Upper lobe of left lung (tissue), 6 donors: ENCODE data around the gene UTP25. TPM values are rescaled to one million over a fixed set of nuclear protein-coding genes. Genes with fewer than 3 reads are reported as not detected.
A peak's percentile ranks its signal among the peaks of the same experiment; 100 is the strongest.

Experiments
- ATAC-seq, 2 donors: fragments of 200-7000 bp; cut with Tn5 transposase; one replicate each; pipeline ENCODE4 v1.9.1; 2022; ENCODE audit warnings: mild to moderate bottlenecking in 2 of 2, moderate library complexity in 2 of 2; ENCODE audit not compliant: low FRiP score in 2 of 2
- DNase-seq, 2 donors: peaks; one replicate each; pipeline ENCODE4 v3.0.0-alpha.2; 2019 to 2020
- H3K27ac ChIP-seq, 4 donors: fragments of 200-600 bp; sonication (generic); one replicate each; pipeline ENCODE4 v1.5.1; 2016 to 2019
- H3K27me3 ChIP-seq, 4 donors: fragments of 200-600 bp; sonication (generic); one replicate each; pipeline ENCODE4 v1.5.1; 2017 to 2019
- H3K36me3 ChIP-seq, 4 donors: fragments of 200-600 bp; sonication (generic); one replicate each; pipeline ENCODE4 v1.5.1; 2016 to 2019
- H3K4me1 ChIP-seq, 4 donors: fragments of 200-600 bp; sonication (generic); one replicate each; pipeline ENCODE4 v1.5.1; 2018 to 2019
- H3K4me3 ChIP-seq, 4 donors: fragments of 200-600 bp; sonication (generic); one replicate each; pipeline ENCODE4 v1.5.1; 2017 to 2019; ENCODE audit warnings: mild to moderate bottlenecking in 2 of 4, moderate library complexity in 1 of 4
- H3K9me3 ChIP-seq, 4 donors: fragments of 200-600 bp; sonication (generic); one replicate each; pipeline ENCODE4 v1.5.1; 2018 to 2019
- EP300 ChIP-seq, 4 donors: sonication (generic); formaldehyde crosslinking; IDR thresholded peaks; one replicate each; pipeline ENCODE4 v1.5.1; 2017; ENCODE audit warnings: antibody characterized with exemption in 4 of 4, control low read depth in 2 of 4
- POLR2A ChIP-seq, 4 donors: fragments of 450-650 bp; IDR thresholded peaks; one replicate each; pipeline ENCODE4 v1.5.1; 2016 to 2017; ENCODE audit warnings: antibody characterized with exemption in 4 of 4, mild to moderate bottlenecking in 2 of 4
- POLR2AphosphoS5 ChIP-seq, 2 donors: sonication (generic); formaldehyde crosslinking; IDR thresholded peaks; one replicate each; pipeline ENCODE4 v1.5.1; 2017; ENCODE audit warnings: antibody characterized with exemption in 2 of 2
- WGBS, 2 donors: methylation state at CpG; one replicate each; pipeline ENCODE4 v1.1.5; 2017 to 2018; 5-methylcytosine and 5-hydroxymethylcytosine counted together
- total RNA-seq, 6 donors: library from RNA; depleted of rRNA in 4 of 6; stranded (reverse); fragments of >200 nt in 4 of 6; gene quantifications; one replicate each; pipeline versions ENCODE4 v1.1.0 to v1.2.1, GENCODE V29; 2016 to 2021
- TF ChIP-seq, protein P1 (sequence below), 6 experiments: fragments of 450-650 bp in 4 of 6; fragments of 200-600 bp in 2 of 6; sonication (generic) in 2 of 6; IDR thresholded peaks; one replicate each; pipeline ENCODE4 v1.5.1; 2016 to 2019; ENCODE audit warnings: antibody characterized with exemption in 6 of 6
- donor health status: DM: no; HTN: no; CAD: no; lungs with moderate emphysema.
- donor health status: DM: no; HTN: yes; CAD: no; lungs with severe emphysema.

UTP25 gene
- total RNA-seq, 6 donors from 2014 or later, result 2.4 to 9.4 (median 7.9) TPM

GRCh38 chr1:209883341-209883971 is 55.7 kb downstream of the UTP25 start:
- no peak for DNase-seq
- peak in 1 of 2 donors; percentile 58 for ATAC-seq
- TF ChIP-seq EP300 (IDR thresholded peaks at IDR 0.05) (no peak), POLR2AphosphoS5 (IDR thresholded peaks at IDR 0.05) (no peak), POLR2A (IDR thresholded peaks at IDR 0.05) (no peak)
- TF ChIP-seq, protein P1, sequence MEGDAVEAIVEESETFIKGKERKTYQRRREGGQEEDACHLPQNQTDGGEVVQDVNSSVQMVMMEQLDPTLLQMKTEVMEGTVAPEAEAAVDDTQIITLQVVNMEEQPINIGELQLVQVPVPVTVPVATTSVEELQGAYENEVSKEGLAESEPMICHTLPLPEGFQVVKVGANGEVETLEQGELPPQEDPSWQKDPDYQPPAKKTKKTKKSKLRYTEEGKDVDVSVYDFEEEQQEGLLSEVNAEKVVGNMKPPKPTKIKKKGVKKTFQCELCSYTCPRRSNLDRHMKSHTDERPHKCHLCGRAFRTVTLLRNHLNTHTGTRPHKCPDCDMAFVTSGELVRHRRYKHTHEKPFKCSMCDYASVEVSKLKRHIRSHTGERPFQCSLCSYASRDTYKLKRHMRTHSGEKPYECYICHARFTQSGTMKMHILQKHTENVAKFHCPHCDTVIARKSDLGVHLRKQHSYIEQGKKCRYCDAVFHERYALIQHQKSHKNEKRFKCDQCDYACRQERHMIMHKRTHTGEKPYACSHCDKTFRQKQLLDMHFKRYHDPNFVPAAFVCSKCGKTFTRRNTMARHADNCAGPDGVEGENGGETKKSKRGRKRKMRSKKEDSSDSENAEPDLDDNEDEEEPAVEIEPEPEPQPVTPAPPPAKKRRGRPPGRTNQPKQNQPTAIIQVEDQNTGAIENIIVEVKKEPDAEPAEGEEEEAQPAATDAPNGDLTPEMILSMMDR (IDR thresholded peaks at IDR 0.05), result no peak
- Histone ChIP-seq H3K36me3 (no peaks in the 10 kb centered on the region), H3K27me3 (no peaks in the 10 kb centered on the region), H3K27ac (no peak overlapping the region), H3K4me1 (no peaks in the 10 kb centered on the region), H3K9me3 (no peaks in the 10 kb centered on the region), H3K4me3 (no peak overlapping the region)
- 61 to 65% methylated on average over 1 of the region's 1 CpG for WGBS, 2 donors

DNA sequence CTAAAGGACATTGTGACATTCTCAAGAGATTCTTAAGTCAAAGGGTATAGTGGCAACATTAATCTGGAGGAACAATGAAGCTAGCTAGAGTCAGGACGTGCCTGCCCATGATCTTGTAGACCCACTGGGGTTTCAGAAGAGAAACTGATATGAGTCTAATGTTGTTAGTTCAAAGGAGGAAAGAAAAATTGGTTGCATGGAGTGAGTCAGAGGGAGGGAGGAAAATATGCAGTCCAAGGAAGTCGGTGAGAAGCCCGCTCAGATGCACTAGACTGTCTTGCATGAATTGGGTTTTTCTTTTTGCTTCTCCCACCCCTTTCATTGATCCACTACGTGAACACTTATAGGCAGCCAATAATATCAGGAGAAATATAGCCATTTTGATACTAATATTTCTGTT is 56.5 kb downstream of the UTP25 start:
- H3K4me3 ChIP-seq, result no peak overlapping the region
- peak in 1 of 2 donors; percentile 36 for ATAC-seq
- no peaks in the 10 kb centered on the region for H3K4me1 ChIP-seq
- no peaks in the 10 kb centered on the region for H3K36me3 ChIP-seq
- H3K27ac ChIP-seq, result no peak overlapping the region
- no peak for DNase-seq
- TF ChIP-seq, protein P1 (IDR thresholded peaks at IDR 0.05), result no peak
- TF ChIP-seq POLR2AphosphoS5 (IDR thresholded peaks at IDR 0.05) (no peak), POLR2A (IDR thresholded peaks at IDR 0.05) (no peak), EP300 (IDR thresholded peaks at IDR 0.05) (no peak)
- no peaks in the 10 kb centered on the region for H3K9me3 ChIP-seq
- H3K27me3 ChIP-seq, result no peaks in the 10 kb centered on the region
- WGBS, 2 donors, result 59 to 70% methylated on average over 4 of the region's 4 CpGs

DNA sequence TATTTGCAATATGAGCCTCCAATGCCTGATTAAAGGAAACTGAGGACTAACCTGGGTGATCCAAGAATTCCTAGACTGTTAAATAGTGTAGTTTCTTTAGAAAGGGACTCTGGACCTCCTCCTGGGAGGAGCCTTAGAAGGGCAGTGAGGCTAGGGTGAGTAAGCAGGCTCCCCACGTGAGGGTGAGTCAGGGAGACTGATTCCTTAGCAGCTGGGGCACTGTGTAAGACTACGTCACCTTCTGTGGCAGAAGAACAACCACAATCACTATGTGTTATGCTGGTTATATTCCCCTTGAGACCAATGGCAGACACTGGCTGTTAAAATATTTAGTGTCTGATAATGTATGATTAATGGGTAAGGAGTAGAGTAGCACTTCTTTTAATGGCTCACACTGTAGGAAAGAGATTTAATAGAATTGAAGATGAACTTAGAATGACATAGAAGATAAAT is 56.9 kb downstream of the UTP25 start:
- Histone ChIP-seq H3K9me3 (no peaks in the 10 kb centered on the region), H3K27ac (no peak overlapping the region), H3K36me3 (no peaks in the 10 kb centered on the region), H3K4me1 (no peaks in the 10 kb centered on the region), H3K4me3 (no peak overlapping the region), H3K27me3 (no peaks in the 10 kb centered on the region)
- WGBS, 2 donors, result 37 to 48% methylated on average over 2 of the region's 2 CpGs
- TF ChIP-seq EP300 (IDR thresholded peaks at IDR 0.05) (no peak), POLR2A (IDR thresholded peaks at IDR 0.05) (no peak), POLR2AphosphoS5 (IDR thresholded peaks at IDR 0.05) (no peak)
- TF ChIP-seq, protein P1 (IDR thresholded peaks at IDR 0.05), result no peak
- ATAC-seq (peak; percentile 74 to 96), DNase-seq (peak in 1 of 2 donors; percentile 64)

GRCh38 chr1:209885403-209886218 is 57.8 kb downstream of the UTP25 start:
- DNase-seq (no peak), ATAC-seq (no peak)
- Histone ChIP-seq H3K27ac (no peak overlapping the region), H3K27me3 (no peaks in the 10 kb centered on the region), H3K4me3 (no peak overlapping the region), H3K4me1 (no peaks in the 10 kb centered on the region), H3K36me3 (no peaks in the 10 kb centered on the region), H3K9me3 (no peaks in the 10 kb centered on the region)
- TF ChIP-seq EP300 (IDR thresholded peaks at IDR 0.05) (no peak), POLR2AphosphoS5 (IDR thresholded peaks at IDR 0.05) (no peak), POLR2A (IDR thresholded peaks at IDR 0.05) (no peak)
- TF ChIP-seq, protein P1 (IDR thresholded peaks at IDR 0.05), result no peak
- WGBS, 2 donors, result 85 to 87% methylated on average over 7 of the region's 7 CpGs
